SK-N-MC (cell line): ENCODE measurements around the gene CREM.

Experiments used
- EZH2 ChIP-seq: fragments of 200-600 bp; sonication (generic); IDR thresholded peaks from one replicate; pipeline ENCODE4 v1.6.1; 2017; ENCODE audit warnings: antibody characterized with exemption
- POLR2AphosphoS5 ChIP-seq: IDR thresholded peaks from 2 replicates; pipeline ENCODE4 v1.6.1; 2012; ENCODE audit warnings: mild to moderate bottlenecking, low read depth, low read length, borderline replicate concordance

GRCh38 chr10:35103882-35104281, 22.8 kb upstream of the CREM start:
- TF ChIP-seq POLR2AphosphoS5 (no peak), EZH2 (no peak)
